PC-3 (cell line): Measurements from ENCODE around the gene ANKRD45.

ENCODE experiments used
- EZH2 ChIP-seq: fragments of 300-600 bp; sonication (generic); IDR thresholded peaks from one replicate; pipeline ENCODE4 v1.6.1; 2017; ENCODE audit warnings: antibody characterized with exemption, mild to moderate bottlenecking, low read length; ENCODE audit not compliant: unreplicated experiment
- EZH2phosphoT487 ChIP-seq: fragments of 300-600 bp; sonication (generic); IDR thresholded peaks from 2 replicates; pipeline ENCODE4 v1.6.1; 2018; ENCODE audit warnings: mild to moderate bottlenecking, antibody characterized with exemption, low read length, borderline replicate concordance
- TF ChIP-seq, protein P1 (sequence below): fragments of 300-600 bp; sonication (generic); conservative IDR thresholded peaks from 2 replicates; pipeline ENCODE4 v1.5.1; 2017; ENCODE audit warnings: antibody characterized with exemption, low read depth, mild to moderate bottlenecking, low read length

GRCh38 chr1:173572201-173572873 is 97.3 kb downstream of the ANKRD45 start:
- TF ChIP-seq, protein P1, sequence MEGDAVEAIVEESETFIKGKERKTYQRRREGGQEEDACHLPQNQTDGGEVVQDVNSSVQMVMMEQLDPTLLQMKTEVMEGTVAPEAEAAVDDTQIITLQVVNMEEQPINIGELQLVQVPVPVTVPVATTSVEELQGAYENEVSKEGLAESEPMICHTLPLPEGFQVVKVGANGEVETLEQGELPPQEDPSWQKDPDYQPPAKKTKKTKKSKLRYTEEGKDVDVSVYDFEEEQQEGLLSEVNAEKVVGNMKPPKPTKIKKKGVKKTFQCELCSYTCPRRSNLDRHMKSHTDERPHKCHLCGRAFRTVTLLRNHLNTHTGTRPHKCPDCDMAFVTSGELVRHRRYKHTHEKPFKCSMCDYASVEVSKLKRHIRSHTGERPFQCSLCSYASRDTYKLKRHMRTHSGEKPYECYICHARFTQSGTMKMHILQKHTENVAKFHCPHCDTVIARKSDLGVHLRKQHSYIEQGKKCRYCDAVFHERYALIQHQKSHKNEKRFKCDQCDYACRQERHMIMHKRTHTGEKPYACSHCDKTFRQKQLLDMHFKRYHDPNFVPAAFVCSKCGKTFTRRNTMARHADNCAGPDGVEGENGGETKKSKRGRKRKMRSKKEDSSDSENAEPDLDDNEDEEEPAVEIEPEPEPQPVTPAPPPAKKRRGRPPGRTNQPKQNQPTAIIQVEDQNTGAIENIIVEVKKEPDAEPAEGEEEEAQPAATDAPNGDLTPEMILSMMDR, result no peak
- TF ChIP-seq EZH2, result no peak
- no peak for TF ChIP-seq EZH2phosphoT487
